HG02885 (cell line): ENCODE results near the gene SFMBT2.
"Not testable (repeated sequence)": the region's sequence is repeated elsewhere in the genome, so short reads cannot be mapped to it uniquely, and the experiment has no call there.

Experiments
- ATAC-seq: cut with Tn5 transposase; IDR thresholded peaks from one replicate; pipeline ENCODE4 v1.9.1; 2021; ENCODE audit warnings: mild to moderate bottlenecking; ENCODE audit not compliant: unreplicated experiment, poor library complexity

SFMBT2 gene

DNA sequence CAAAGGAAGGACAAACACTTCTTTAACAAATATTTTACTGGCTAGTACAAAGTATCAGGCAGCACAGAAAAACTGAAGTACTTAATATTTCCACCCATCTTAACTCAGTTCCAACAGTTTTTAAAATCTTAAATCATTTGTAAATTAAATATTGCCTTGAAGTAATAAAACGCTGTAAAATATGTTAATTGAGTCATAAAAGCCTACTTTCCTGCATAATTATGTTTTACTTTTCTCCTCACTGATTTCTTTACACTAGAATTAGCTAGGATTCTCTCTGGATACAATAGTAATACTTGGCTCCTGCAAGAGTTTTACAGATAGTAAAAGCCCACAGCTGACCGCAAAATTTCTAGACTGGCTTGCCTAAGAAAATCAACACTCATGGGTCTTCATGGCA lies 74.9 kb downstream of the SFMBT2 start:
- no peak for ATAC-seq

DNA sequence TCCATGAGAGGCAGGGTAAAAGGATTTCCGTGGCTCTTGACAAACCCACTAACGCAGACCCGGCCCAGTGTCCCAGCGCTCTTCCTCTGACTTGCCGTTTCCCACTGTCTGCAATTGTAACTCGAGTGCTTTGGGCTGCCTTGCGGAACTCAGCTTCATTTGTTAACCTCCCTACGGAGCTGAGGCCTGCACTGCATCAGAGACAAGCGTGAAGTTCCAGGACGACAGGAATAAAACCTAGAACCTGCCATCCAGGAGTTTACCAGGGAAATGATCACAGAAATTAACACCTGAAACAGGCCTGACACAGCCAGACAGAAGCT lies 76.2 kb downstream of the SFMBT2 start:
- ATAC-seq: no peak

DNA sequence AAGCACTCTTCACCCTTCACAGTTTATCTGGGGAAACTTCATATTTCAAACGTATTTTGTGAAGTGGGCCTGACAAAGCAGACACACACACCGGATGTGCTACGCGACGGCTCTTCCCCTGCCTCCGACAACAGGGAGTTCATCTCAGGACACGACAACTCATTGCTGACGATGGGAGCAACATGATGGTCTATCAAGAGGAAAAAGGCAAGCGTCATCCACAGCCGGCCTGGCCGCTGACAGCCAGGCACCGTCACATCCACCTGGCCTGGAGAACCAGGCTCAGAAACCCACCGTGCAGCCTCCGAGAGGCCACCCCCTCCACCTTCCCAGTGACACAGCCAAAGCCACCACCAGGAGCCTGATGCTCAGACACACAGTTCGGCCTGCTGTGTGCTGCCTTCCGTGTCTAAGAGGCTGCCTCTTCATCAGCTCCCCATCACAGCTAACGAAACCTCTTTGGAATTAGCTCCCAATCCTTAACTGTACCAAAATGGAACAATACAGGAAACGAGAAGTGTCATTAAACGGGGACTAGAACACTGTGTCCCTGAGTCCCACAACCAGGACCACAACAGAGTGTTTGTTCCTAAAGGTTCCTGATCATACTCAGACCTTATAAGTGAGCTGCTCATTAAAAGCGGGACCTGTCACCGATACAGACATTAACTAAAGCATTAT lies 76.7 kb downstream of the SFMBT2 start:
- no peak for ATAC-seq

GRCh38 chr10:7329219-7329618 lies 81.6 kb downstream of the SFMBT2 start:
- no peak for ATAC-seq

GRCh38 chr10:7327885-7328284 lies 82.9 kb downstream of the SFMBT2 start:
- ATAC-seq: no peak

DNA sequence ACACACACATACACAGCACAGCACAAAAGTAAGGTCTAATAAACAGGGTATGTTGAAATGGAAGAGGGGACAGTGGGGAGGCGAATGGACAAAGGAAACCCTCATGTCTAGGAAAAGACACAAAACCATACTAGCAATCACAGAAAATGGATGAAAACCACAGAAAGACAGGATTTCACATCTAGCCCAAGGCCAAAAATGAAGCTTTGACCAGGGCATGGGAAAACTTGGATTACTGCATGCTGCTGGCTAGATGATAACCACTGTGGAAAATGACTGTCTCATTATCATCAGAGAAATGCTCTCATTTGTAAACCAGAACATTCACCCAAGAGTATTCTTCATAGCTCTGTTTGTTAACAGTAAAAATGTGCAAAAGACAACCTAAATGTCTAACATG lies 88.2 kb downstream of the SFMBT2 start:
- no peak for ATAC-seq

- ATAC-seq: no peak
These were observed 90.8 kb downstream of the SFMBT2 start for GRCh38 chr10:7320072-7320471.

GRCh38 chr10:7319632-7320031 lies 91.2 kb downstream of the SFMBT2 start:
- ATAC-seq: no peak

- ATAC-seq: no peak
These were observed 92.0 kb downstream of the SFMBT2 start for GRCh38 chr10:7318836-7319235.

- peak; percentile 40 for ATAC-seq
These were observed 92.9 kb downstream of the SFMBT2 start for GRCh38 chr10:7317786-7318446.

- ATAC-seq: no peak
These were observed 94.0 kb downstream of the SFMBT2 start for GRCh38 chr10:7316839-7317238.

- no peak for ATAC-seq
These were observed 94.9 kb downstream of the SFMBT2 start for GRCh38 chr10:7315906-7316305.

DNA sequence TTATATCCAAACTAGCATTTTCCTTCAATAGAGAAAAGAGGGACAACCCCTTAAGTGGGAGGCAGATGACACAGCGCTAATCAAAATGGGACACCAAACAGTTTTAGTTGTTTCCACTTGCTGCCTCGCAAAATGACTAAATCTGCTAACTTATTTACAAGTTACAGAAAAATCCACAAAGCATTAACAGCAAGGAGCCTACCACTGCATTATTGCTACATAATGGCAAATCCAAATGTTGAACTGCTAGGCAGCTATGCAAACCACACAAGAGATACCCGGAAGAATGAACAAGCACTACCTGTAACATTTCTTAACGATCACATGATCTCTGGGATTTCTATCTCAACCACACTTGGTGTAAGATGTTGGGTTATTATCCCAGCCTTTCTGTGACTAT lies 96.7 kb downstream of the SFMBT2 start:
- no peak for ATAC-seq

DNA sequence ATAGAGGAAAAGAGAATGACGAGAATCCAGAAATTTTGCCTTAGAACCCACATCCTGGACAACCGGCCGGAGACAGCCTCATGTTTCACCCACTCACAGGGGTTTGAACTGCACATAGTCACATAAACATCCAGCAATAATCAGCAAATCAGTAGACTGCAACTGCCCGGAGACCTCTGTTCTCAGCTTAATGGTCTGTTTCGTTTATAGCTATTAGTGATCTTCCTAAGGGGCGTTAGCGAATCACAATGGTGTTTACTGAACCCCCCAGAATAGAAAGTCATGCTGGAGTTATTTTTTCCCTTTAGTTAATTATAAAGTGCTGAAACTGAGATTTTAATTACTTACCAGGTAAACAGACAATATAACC lies 98.4 kb downstream of the SFMBT2 start:
- ATAC-seq: no peak

- not testable (repeated sequence) for ATAC-seq
These were observed 98.9 kb downstream of the SFMBT2 start for GRCh38 chr10:7311850-7312487.

GRCh38 chr10:7311218-7311849 lies 99.5 kb downstream of the SFMBT2 start:
- ATAC-seq: no peak

- ATAC-seq: no peak
These were observed 100.8 kb downstream of the SFMBT2 start for GRCh38 chr10:7310076-7310475.

DNA sequence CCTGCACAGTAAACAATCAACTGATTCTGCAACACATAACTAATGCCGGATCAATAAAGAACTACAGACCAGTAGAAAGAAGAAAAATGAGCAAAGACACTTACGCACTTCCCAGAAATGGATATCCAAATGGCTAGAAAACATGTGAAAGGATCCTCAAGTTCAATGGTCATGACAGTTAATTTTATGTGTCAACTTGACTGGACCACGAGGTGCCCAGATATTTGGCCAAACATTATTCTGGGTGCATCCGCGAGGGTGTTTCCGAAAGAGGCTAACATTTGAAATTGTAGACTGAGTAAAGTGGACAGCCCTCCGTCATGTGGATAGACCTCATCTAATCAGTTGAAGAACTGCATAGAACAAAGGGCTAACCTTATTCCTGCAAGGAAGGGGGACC lies 102.0 kb downstream of the SFMBT2 start:
- ATAC-seq: no peak

GRCh38 chr10:7306616-7307015 lies 104.2 kb downstream of the SFMBT2 start:
- ATAC-seq: no peak

GRCh38 chr10:7306147-7306546 lies 104.7 kb downstream of the SFMBT2 start:
- ATAC-seq: no peak

DNA sequence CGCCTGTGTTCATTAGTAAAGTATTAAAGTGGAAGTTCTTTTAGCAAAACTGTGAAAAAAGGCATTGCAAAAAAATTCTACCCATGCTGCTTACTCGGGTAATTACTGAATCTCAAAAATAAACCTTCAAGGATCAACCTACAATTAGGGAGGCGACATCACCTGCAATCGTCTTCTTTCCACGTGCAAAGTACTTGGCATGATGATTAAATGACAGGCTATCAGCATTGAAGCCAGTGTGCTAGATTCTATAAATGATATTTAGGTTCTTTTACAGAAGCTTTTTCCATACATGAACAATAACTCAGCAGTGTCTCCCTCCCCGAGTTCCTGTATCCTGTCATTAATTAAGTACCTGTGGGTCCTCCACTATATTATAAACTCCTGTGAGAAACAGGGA lies 105.8 kb downstream of the SFMBT2 start:
- ATAC-seq: no peak
